Measurements from ENCODE around the gene PREX1.

Gene PREX1

GRCh38 chr20:48747840-48748414 is 79.9 kb downstream of the PREX1 start:
- TF ChIP-seq GLIS3 (CRISPR knock-in tag; IDR thresholded peaks at IDR 0.05), result no peak
- TF ChIP-seq TCF4 (CRISPR knock-in tag; IDR thresholded peaks at IDR 0.05; ENCODE audit: borderline replicate concordance), result no peak
- TF ChIP-seq BACH2 (CRISPR knock-in tag; IDR thresholded peaks at IDR 0.05; ENCODE audit: borderline replicate concordance), result no peak
- no peak for TF ChIP-seq SNAI2 (CRISPR knock-in tag; IDR thresholded peaks at IDR 0.05)
- no peak for TF ChIP-seq POU6F1 (CRISPR knock-in tag; IDR thresholded peaks at IDR 0.05; ENCODE audit: borderline replicate concordance, low read depth)
- TF ChIP-seq CSDC2 (CRISPR knock-in tag; IDR thresholded peaks at IDR 0.05), result no peak
- no peak for TF ChIP-seq TOX (CRISPR knock-in tag; IDR thresholded peaks at IDR 0.05; ENCODE audit: borderline replicate concordance)
- TF ChIP-seq ZNF565 (CRISPR knock-in tag; conservative IDR thresholded peaks at IDR 0.05; ENCODE audit: low read depth), result no peak
- TF ChIP-seq TSHZ2 (CRISPR knock-in tag; IDR thresholded peaks at IDR 0.05), result no peak
- TF ChIP-seq ZC3H10 (CRISPR knock-in tag; IDR thresholded peaks at IDR 0.05), result no peak
- TF ChIP-seq ISL1 (CRISPR knock-in tag; IDR thresholded peaks at IDR 0.05), result no peak
- ATAC-seq, result no peak

GRCh38 chr20:48745330-48745729 is 82.5 kb downstream of the PREX1 start:
- no peak for ATAC-seq
- TF ChIP-seq ISL1 (CRISPR knock-in tag; IDR thresholded peaks at IDR 0.05) (no peak), TOX (CRISPR knock-in tag; IDR thresholded peaks at IDR 0.05; ENCODE audit: borderline replicate concordance) (no peak), ZFP3 (CRISPR knock-in tag; IDR thresholded peaks at IDR 0.05) (no peak), POU6F1 (CRISPR knock-in tag; IDR thresholded peaks at IDR 0.05; ENCODE audit: borderline replicate concordance, low read depth) (no peak)

- no peak for ATAC-seq
- TF ChIP-seq CSRNP3 (CRISPR knock-in tag; IDR thresholded peaks at IDR 0.05), result no peak
- no peak for TF ChIP-seq TOX (CRISPR knock-in tag; IDR thresholded peaks at IDR 0.05; ENCODE audit: borderline replicate concordance)
- TF ChIP-seq SNAI2 (CRISPR knock-in tag; IDR thresholded peaks at IDR 0.05), result no peak
- no peak for TF ChIP-seq BACH2 (CRISPR knock-in tag; IDR thresholded peaks at IDR 0.05; ENCODE audit: borderline replicate concordance)
- no peak for TF ChIP-seq ARNTL (CRISPR knock-in tag; IDR thresholded peaks at IDR 0.05; ENCODE audit: borderline replicate concordance, low read depth)
- no peak for TF ChIP-seq ZNF70 (CRISPR knock-in tag; IDR thresholded peaks at IDR 0.05)
- no peak for TF ChIP-seq ZNF8 (CRISPR knock-in tag; IDR thresholded peaks at IDR 0.05)
- no peak for TF ChIP-seq PPARA (CRISPR knock-in tag; IDR thresholded peaks at IDR 0.05; ENCODE audit: borderline replicate concordance)
- no peak for TF ChIP-seq ZC3H10 (CRISPR knock-in tag; IDR thresholded peaks at IDR 0.05)
- TF ChIP-seq OSR1 (CRISPR knock-in tag; IDR thresholded peaks at IDR 0.05), result no peak
- no peak for TF ChIP-seq POU6F1 (CRISPR knock-in tag; IDR thresholded peaks at IDR 0.05; ENCODE audit: borderline replicate concordance, low read depth)
- TF ChIP-seq TSHZ2 (CRISPR knock-in tag; IDR thresholded peaks at IDR 0.05), result no peak
- TF ChIP-seq TCF4 (CRISPR knock-in tag; IDR thresholded peaks at IDR 0.05; ENCODE audit: borderline replicate concordance), result no peak
- TF ChIP-seq CSDC2 (CRISPR knock-in tag; IDR thresholded peaks at IDR 0.05), result no peak
- TF ChIP-seq ZFP30 (CRISPR knock-in tag; IDR thresholded peaks at IDR 0.05), result no peak
- TF ChIP-seq PATZ1 (CRISPR knock-in tag; IDR thresholded peaks at IDR 0.05; ENCODE audit: borderline replicate concordance), result no peak
Measured at GRCh38 chr20:48744515-48744914, 83.3 kb downstream of the PREX1 start.
